ENCODE results near the gene LTBP2.

Gene LTBP2

DNA sequence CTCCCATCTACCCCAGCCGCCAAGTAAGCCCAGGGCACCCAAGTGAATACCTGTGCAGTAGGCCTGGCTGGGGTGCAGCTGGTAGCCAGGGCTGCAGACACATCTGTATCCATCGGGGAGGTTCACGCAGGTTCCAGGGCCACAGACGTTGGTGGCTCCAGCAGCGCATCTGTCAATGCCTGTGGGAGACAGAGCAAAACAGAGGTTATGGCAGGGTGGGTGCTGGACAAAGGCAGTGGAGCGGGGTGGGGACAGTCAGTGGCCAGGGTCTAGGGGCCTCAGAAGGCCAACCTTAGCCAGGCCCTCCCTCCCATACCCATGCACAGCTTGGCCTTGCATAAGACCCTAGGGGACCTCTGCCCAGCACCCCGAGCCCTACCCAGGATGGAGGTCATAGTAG is 89.3 kb downstream of the LTBP2 start:
- Histone ChIP-seq H3K27ac (ENCODE audit: low read depth, low read length) (no peak overlapping the region), H3K27me3 (ENCODE audit: control insufficient read depth, insufficient read depth, low read length) (no peaks in the 10 kb centered on the region), H3K4me3 (ENCODE audit: low read depth, low read length) (no peak overlapping the region), H3K9me3 (ENCODE audit: control insufficient read depth, insufficient read depth, low read length) (no peaks in the 10 kb centered on the region), H3K36me3 (ENCODE audit: control insufficient read depth, insufficient read depth, low read length) (no peaks in the 10 kb centered on the region), H3K9ac (ENCODE audit: low read depth, low read length) (no peak overlapping the region), H3K4me1 (ENCODE audit: control insufficient read depth, insufficient read depth, low read length) (no peaks in the 10 kb centered on the region)

GRCh38 chr14:74521756-74522155 is 90.3 kb downstream of the LTBP2 start:
- H3K4me1 ChIP-seq (ENCODE audit: control insufficient read depth, insufficient read depth, low read length): peaks cover 3% of the 10 kb centered on the region; the same call in 1 of the 2 replicates
- H3K9ac ChIP-seq (ENCODE audit: low read depth, low read length): no peak overlapping the region
- no peaks in the 10 kb centered on the region for H3K9me3 ChIP-seq (ENCODE audit: control insufficient read depth, insufficient read depth, low read length)
- no peaks in the 10 kb centered on the region for H3K27me3 ChIP-seq (ENCODE audit: control insufficient read depth, insufficient read depth, low read length)
- H3K4me3 ChIP-seq (ENCODE audit: low read depth, low read length): no peak overlapping the region
- no peaks in the 10 kb centered on the region for H3K36me3 ChIP-seq (ENCODE audit: control insufficient read depth, insufficient read depth, low read length)
- H3K27ac ChIP-seq (ENCODE audit: low read depth, low read length): no peak overlapping the region

GRCh38 chr14:74519316-74520074 is 92.5 kb downstream of the LTBP2 start:
- Histone ChIP-seq H3K27me3 (ENCODE audit: control insufficient read depth, insufficient read depth, low read length) (no peaks in the 10 kb centered on the region), H3K9ac (ENCODE audit: low read depth, low read length) (no peak overlapping the region), H3K4me1 (ENCODE audit: control insufficient read depth, insufficient read depth, low read length) (peaks cover 4% of the 10 kb centered on the region; the same call in 1 of the 2 replicates), H3K27ac (ENCODE audit: low read depth, low read length) (no peak overlapping the region), H3K36me3 (ENCODE audit: control insufficient read depth, insufficient read depth, low read length) (no peaks in the 10 kb centered on the region), H3K9me3 (ENCODE audit: control insufficient read depth, insufficient read depth, low read length) (no peaks in the 10 kb centered on the region), H3K4me3 (ENCODE audit: low read depth, low read length) (no peak overlapping the region)

DNA sequence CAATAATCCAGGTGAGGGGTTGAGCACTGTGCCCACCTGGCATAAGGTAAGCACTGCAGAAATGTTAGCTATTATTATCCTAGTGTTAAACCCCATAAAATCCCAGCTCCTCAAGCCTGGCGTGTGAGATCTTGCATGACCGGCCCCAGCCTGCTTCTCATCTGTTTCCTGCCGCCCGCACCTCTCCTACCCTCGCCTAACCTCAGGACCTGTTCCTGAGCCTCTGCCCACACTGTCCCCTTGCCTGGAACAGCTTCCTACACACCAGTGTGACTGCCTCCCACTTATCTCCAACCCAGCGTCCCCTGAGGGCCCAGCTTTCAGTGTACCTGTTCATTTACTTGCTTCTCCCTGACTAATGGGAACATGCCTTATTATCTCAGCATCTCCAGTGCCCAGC is 93.8 kb downstream of the LTBP2 start:
- no peak overlapping the region for H3K27ac ChIP-seq (ENCODE audit: low read depth, low read length)

DNA sequence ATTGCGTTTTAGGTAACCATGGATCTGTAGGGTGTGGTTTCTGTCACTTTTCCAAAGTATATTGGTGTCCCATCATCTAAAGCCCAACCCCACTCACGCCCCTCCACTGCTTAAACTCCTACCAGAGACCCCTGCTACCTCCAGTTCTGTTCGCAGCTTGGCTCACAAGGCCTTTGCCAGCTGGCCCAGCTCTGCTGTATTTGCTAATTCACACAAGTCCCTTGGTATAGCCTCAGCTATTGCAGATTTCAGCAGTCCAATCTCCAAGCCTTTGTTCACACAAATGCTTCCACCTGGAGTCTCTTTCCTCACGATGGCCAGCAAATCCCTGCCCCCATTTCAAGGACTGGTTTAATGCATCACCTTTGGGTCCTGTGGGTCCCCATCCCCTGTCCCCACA is 94.3 kb downstream of the LTBP2 start:
- H3K27ac ChIP-seq (ENCODE audit: low read depth, low read length): no peak overlapping the region
- peaks cover 5% of the 10 kb centered on the region; the same call in 1 of the 2 replicates for H3K4me1 ChIP-seq (ENCODE audit: control insufficient read depth, insufficient read depth, low read length)
- no peaks in the 10 kb centered on the region for H3K36me3 ChIP-seq (ENCODE audit: control insufficient read depth, insufficient read depth, low read length)

More for the DNA sequence above, 93.8 kb downstream of the LTBP2 start:
- Histone ChIP-seq H3K9ac (ENCODE audit: low read depth, low read length) (no peak overlapping the region), H3K27me3 (ENCODE audit: control insufficient read depth, insufficient read depth, low read length) (no peaks in the 10 kb centered on the region), H3K36me3 (ENCODE audit: control insufficient read depth, insufficient read depth, low read length) (no peaks in the 10 kb centered on the region), H3K9me3 (ENCODE audit: control insufficient read depth, insufficient read depth, low read length) (no peaks in the 10 kb centered on the region), H3K4me1 (ENCODE audit: control insufficient read depth, insufficient read depth, low read length) (peaks cover 5% of the 10 kb centered on the region; the same call in 1 of the 2 replicates), H3K4me3 (ENCODE audit: low read depth, low read length) (no peak overlapping the region)

DNA sequence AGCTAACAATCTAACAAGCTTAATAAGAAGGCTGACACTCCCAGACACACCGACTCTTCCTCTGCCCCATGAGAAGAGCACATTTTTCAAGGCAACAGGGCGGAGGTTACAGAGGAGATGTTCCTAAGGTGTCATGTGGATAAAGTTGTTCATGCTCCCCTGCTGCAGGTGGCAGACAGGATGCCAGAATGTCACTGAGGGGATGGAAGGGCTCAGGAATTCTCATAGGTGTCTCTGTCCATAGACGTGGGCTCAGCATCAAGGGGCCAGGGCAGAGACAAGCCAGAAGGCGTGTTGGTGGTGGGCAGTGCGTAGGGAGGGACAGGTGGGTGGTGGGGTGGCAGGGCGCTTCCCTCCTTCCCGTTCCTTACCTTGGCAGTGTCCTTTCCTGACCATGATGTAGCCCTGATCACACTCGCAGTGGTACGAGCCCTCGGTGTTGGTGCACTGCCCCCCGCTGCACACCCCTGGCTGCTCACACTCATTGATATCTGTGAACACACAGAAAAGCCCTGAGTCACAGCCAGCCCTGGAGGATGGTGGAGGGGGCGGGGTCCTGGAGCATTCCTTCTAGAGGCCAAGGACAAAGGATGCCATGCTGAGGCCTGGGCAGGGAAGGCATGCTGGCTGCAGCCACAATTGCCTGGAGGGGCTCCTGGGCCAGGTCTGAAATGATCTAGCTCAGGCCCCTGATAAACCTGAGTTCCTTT is 95.4 kb downstream of the LTBP2 start:
- H3K4me3 ChIP-seq (ENCODE audit: low read depth, low read length): no peak overlapping the region
- no peaks in the 10 kb centered on the region for H3K9me3 ChIP-seq (ENCODE audit: control insufficient read depth, insufficient read depth, low read length)
- no peak overlapping the region for H3K27ac ChIP-seq (ENCODE audit: low read depth, low read length)
- H3K4me1 ChIP-seq (ENCODE audit: control insufficient read depth, insufficient read depth, low read length): peaks cover 5% of the 10 kb centered on the region; the same call in 1 of the 2 replicates
- H3K36me3 ChIP-seq (ENCODE audit: control insufficient read depth, insufficient read depth, low read length): no peaks in the 10 kb centered on the region
- no peaks in the 10 kb centered on the region for H3K27me3 ChIP-seq (ENCODE audit: control insufficient read depth, insufficient read depth, low read length)
- no peak overlapping the region for H3K9ac ChIP-seq (ENCODE audit: low read depth, low read length)

More for the DNA sequence above, 94.3 kb downstream of the LTBP2 start:
- H3K9me3 ChIP-seq (ENCODE audit: control insufficient read depth, insufficient read depth, low read length): no peaks in the 10 kb centered on the region
- H3K9ac ChIP-seq (ENCODE audit: low read depth, low read length): no peak overlapping the region
- no peak overlapping the region for H3K4me3 ChIP-seq (ENCODE audit: low read depth, low read length)
- no peaks in the 10 kb centered on the region for H3K27me3 ChIP-seq (ENCODE audit: control insufficient read depth, insufficient read depth, low read length)

GRCh38 chr14:74515891-74516412 is 96.1 kb downstream of the LTBP2 start:
- Histone ChIP-seq H3K4me3 (ENCODE audit: low read depth, low read length) (no peak overlapping the region), H3K4me1 (ENCODE audit: control insufficient read depth, insufficient read depth, low read length) (peaks cover 6% of the 10 kb centered on the region; the same call in 1 of the 2 replicates), H3K36me3 (ENCODE audit: control insufficient read depth, insufficient read depth, low read length) (no peaks in the 10 kb centered on the region), H3K27me3 (ENCODE audit: control insufficient read depth, insufficient read depth, low read length) (no peaks in the 10 kb centered on the region), H3K9me3 (ENCODE audit: control insufficient read depth, insufficient read depth, low read length) (no peaks in the 10 kb centered on the region), H3K27ac (ENCODE audit: low read depth, low read length) (no peak overlapping the region), H3K9ac (ENCODE audit: low read depth, low read length) (no peak overlapping the region)

- Histone ChIP-seq H3K27me3 (ENCODE audit: control insufficient read depth, insufficient read depth, low read length) (no peaks in the 10 kb centered on the region), H3K36me3 (ENCODE audit: control insufficient read depth, insufficient read depth, low read length) (no peaks in the 10 kb centered on the region), H3K4me1 (ENCODE audit: control insufficient read depth, insufficient read depth, low read length) (peaks cover 17% of the 10 kb centered on the region), H3K27ac (ENCODE audit: low read depth, low read length) (no peak overlapping the region), H3K4me3 (ENCODE audit: low read depth, low read length) (no peak overlapping the region), H3K9me3 (ENCODE audit: control insufficient read depth, insufficient read depth, low read length) (no peaks in the 10 kb centered on the region), H3K9ac (ENCODE audit: low read depth, low read length) (no peak overlapping the region)
These were observed 97.5 kb downstream of the LTBP2 start for GRCh38 chr14:74514471-74514941.

DNA sequence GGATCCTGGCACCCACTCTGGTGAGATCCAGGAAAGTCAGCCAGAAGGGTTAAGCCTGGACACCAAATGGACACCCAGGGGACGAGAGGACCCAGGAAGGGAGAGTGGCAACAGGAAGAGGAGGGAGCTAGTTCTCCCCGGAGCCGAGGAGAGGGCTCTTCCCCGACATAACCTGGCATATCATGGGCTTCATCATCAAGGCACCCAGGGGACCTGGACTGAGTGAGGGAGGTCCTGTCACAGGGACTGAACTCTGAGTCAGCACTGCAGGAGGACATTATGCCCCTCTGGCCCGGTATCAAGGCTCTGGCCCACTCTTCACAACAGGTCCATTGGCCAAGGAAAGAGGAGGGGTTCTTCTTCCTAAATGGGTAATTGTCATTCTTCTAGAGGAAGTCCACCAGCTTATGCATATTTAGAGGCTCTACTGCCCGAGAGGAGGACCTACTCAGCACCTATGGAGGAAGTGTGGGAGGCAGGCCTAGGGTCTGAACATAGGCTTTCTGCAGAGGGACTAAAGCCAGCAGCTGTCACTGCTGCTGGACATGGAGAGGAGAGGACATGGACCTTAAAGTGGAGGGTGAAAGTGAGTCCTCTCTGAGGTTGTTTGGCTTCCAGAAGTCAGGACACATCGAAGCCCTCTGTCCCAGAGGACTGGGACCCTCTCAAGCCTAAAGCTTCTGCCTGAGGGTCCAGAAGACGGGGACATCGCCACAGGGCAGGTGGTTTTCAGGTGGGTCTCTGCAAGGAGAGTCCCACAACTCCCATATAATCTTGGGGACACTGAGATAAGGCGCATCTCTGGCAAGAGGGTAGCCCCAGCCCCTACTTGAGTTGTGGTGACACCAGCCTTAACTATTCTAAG is 99.8 kb downstream of the LTBP2 start:
- Histone ChIP-seq H3K27me3 (ENCODE audit: control insufficient read depth, insufficient read depth, low read length) (no peaks in the 10 kb centered on the region), H3K9me3 (ENCODE audit: control insufficient read depth, insufficient read depth, low read length) (no peaks in the 10 kb centered on the region), H3K9ac (ENCODE audit: low read depth, low read length) (no peak overlapping the region), H3K4me1 (ENCODE audit: control insufficient read depth, insufficient read depth, low read length) (peaks cover 17% of the 10 kb centered on the region), H3K4me3 (ENCODE audit: low read depth, low read length) (no peak overlapping the region), H3K27ac (ENCODE audit: low read depth, low read length) (no peak overlapping the region), H3K36me3 (ENCODE audit: control insufficient read depth, insufficient read depth, low read length) (no peaks in the 10 kb centered on the region)

- Histone ChIP-seq H3K36me3 (ENCODE audit: control insufficient read depth, insufficient read depth, low read length) (no peaks in the 10 kb centered on the region), H3K4me1 (ENCODE audit: control insufficient read depth, insufficient read depth, low read length) (peaks cover 14% of the 10 kb centered on the region), H3K9ac (ENCODE audit: low read depth, low read length) (no peak overlapping the region), H3K27ac (ENCODE audit: low read depth, low read length) (peak overlapping the region; percentile 77), H3K9me3 (ENCODE audit: control insufficient read depth, insufficient read depth, low read length) (no peaks in the 10 kb centered on the region), H3K27me3 (ENCODE audit: control insufficient read depth, insufficient read depth, low read length) (no peaks in the 10 kb centered on the region), H3K4me3 (ENCODE audit: low read depth, low read length) (no peak overlapping the region)
These were observed 101.1 kb downstream of the LTBP2 start for GRCh38 chr14:74510959-74511409.

Measured in HUES48 (cell line).